Thyroid gland (tissue), 4 donors: ENCODE measurements around the gene ZYX. TPM values are rescaled to one million over a fixed set of nuclear protein-coding genes. Genes with fewer than 3 reads are reported as not detected.
"Not testable (repeated sequence)": the region's sequence is repeated elsewhere in the genome, so short reads cannot be mapped to it uniquely, and the experiment has no call there.

Experiments used
- DNase-seq, 2 donors: peaks; one replicate each; pipeline ENCODE4 v3.0.0-alpha.2; 2019
- H3K27ac ChIP-seq, 3 donors: fragments of 200-600 bp; sonication (generic); 1 replicate in 2 of 3; 2 replicates in 1 of 3; pipeline ENCODE4 v1.5.1; 2016 to 2019; ENCODE audit warnings: mild to moderate bottlenecking in 1 of 3, moderate library complexity in 1 of 3
- H3K27me3 ChIP-seq: fragments of 200-600 bp; sonication (generic); one replicate; pipeline ENCODE4 v1.5.1; 2019
- H3K36me3 ChIP-seq, 2 donors: fragments of 200-600 bp; sonication (generic); one replicate each; pipeline ENCODE4 v1.5.1; 2016 to 2019
- H3K4me1 ChIP-seq, 2 donors: fragments of 200-600 bp; sonication (generic); one replicate each; pipeline ENCODE4 v1.5.1; 2017 to 2019
- H3K4me3 ChIP-seq, 3 donors: fragments of 200-600 bp; sonication (generic); replicated peaks in 1 of 3; 1 replicate in 2 of 3; 2 replicates in 1 of 3; pipeline ENCODE4 v1.5.1; 2016; ENCODE audit warnings: mild to moderate bottlenecking in 1 of 3
- H3K9me3 ChIP-seq: fragments of 200-600 bp; sonication (generic); one replicate; pipeline ENCODE4 v1.5.1; 2017
- POLR2A ChIP-seq, 2 donors: fragments of 450-650 bp; IDR thresholded peaks; one replicate each; pipeline ENCODE4 v1.6.1; 2017; ENCODE audit warnings: antibody characterized with exemption in 2 of 2, mild to moderate bottlenecking in 2 of 2, moderate library complexity in 1 of 2
- WGBS, 2 donors: methylation state at CpG; one replicate each; pipeline ENCODE4 v1.1.5; 2017; 5-methylcytosine and 5-hydroxymethylcytosine counted together
- intact Hi-C: fragments of 100-400 bp; cut with DNase I; formaldehyde crosslinking; loops from one replicate; pipeline ENCODE4 v1.15.1; 2023
- total RNA-seq, 4 donors: library from RNA; depleted of rRNA; stranded (reverse); fragments of >200 nt; gene quantifications; one replicate each; pipeline ENCODE4 v1.2.3, GENCODE V29; 2016
- TF ChIP-seq, protein P1 (sequence below), 6 experiments: fragments of 200-600 bp in 3 of 6; fragments of 450-650 bp in 3 of 6; sonication (generic) in 3 of 6; IDR thresholded peaks; one replicate each; pipeline ENCODE4 v1.5.1; 2016 to 2019; ENCODE audit warnings: antibody characterized with exemption in 6 of 6, mild to moderate bottlenecking in 2 of 6, inconsistent platforms in 1 of 6, moderate library complexity in 1 of 6

Gene ZYX
- total RNA-seq, 4 donors from 2014 or later: 24.6 to 55.4 (median 31.3) TPM

- DNase-seq: peak; percentile 73 to 81
- Histone ChIP-seq H3K36me3 (no peaks in the 10 kb centered on the region), H3K27me3 (no peaks in the 10 kb centered on the region), H3K4me3 (no peak overlapping the region), H3K4me1 (no peaks in the 10 kb centered on the region), H3K9me3 (no peaks in the 10 kb centered on the region), H3K27ac (no peak overlapping the region)
- intact Hi-C loops: loop anchor here (5.0 to 10.0 kb wide), 3 partner anchors 38 to 178 kb away; partner anchors contain the start of genes CASP2, TMEM139 and ZYX
- 17 to 22% methylated on average over 4 of the region's 4 CpGs for WGBS, 2 donors
- TF ChIP-seq, protein P1, sequence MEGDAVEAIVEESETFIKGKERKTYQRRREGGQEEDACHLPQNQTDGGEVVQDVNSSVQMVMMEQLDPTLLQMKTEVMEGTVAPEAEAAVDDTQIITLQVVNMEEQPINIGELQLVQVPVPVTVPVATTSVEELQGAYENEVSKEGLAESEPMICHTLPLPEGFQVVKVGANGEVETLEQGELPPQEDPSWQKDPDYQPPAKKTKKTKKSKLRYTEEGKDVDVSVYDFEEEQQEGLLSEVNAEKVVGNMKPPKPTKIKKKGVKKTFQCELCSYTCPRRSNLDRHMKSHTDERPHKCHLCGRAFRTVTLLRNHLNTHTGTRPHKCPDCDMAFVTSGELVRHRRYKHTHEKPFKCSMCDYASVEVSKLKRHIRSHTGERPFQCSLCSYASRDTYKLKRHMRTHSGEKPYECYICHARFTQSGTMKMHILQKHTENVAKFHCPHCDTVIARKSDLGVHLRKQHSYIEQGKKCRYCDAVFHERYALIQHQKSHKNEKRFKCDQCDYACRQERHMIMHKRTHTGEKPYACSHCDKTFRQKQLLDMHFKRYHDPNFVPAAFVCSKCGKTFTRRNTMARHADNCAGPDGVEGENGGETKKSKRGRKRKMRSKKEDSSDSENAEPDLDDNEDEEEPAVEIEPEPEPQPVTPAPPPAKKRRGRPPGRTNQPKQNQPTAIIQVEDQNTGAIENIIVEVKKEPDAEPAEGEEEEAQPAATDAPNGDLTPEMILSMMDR (IDR thresholded peaks at IDR 0.05): no peak
- no peak for TF ChIP-seq POLR2A (IDR thresholded peaks at IDR 0.05)
Measured at GRCh38 chr7:143419880-143420279, 38.7 kb downstream of the ZYX start.

- H3K27ac ChIP-seq, H3K27me3 ChIP-seq, intact Hi-C loops, H3K4me3 ChIP-seq, H3K4me1 ChIP-seq, H3K9me3 ChIP-seq, DNase-seq, H3K36me3 ChIP-seq: not testable (repeated sequence)
- 19 to 25% methylated on average over 3 of the region's 3 CpGs for WGBS, 2 donors
Measured at GRCh38 chr7:143420624-143421023, 39.5 kb downstream of the ZYX start.

DNA sequence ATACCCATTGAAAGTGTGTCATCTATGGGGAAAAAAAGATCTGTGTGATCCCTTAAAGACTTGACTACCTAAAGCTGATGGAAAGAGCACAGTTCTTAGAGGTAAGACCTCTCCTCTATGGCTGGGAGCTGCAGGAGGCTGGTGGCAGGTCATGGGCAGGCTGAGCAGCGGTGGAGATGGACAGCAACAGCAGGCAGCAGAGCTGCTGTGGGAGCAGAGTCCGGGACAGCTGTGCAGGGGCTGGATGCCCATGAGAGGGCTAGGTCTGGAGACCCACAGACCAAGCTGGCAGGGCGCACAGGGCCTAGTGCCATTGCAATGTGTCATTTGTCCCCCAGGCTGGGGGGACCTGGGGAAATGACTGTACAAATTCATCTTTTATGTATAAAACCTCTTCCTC lies 40.9 kb downstream of the ZYX start:
- Histone ChIP-seq H3K27me3 (no peaks in the 10 kb centered on the region), H3K27ac (no peak overlapping the region), H3K4me1 (no peaks in the 10 kb centered on the region), H3K9me3 (no peaks in the 10 kb centered on the region), H3K4me3 (no peak overlapping the region), H3K36me3 (no peaks in the 10 kb centered on the region)
- no peak for TF ChIP-seq POLR2A (IDR thresholded peaks at IDR 0.05)
- TF ChIP-seq, protein P1 (IDR thresholded peaks at IDR 0.05): no peak
- intact Hi-C loops: no loop called here
- WGBS, 2 donors: 89 to 90% methylated on average over 3 of the region's 3 CpGs
- DNase-seq: no peak

GRCh38 chr7:143424476-143424875 lies 43.3 kb downstream of the ZYX start:
- H3K27me3 ChIP-seq, H3K4me3 ChIP-seq, DNase-seq, H3K4me1 ChIP-seq, H3K27ac ChIP-seq, intact Hi-C loops, H3K36me3 ChIP-seq, H3K9me3 ChIP-seq: not testable (repeated sequence)
- WGBS, 2 donors: 97 to 100% methylated on average over 19 of the region's 34 CpGs

- H3K27me3 ChIP-seq: no peaks in the 10 kb centered on the region
- H3K27ac ChIP-seq: no peak overlapping the region
- H3K4me1 ChIP-seq: no peaks in the 10 kb centered on the region
- DNase-seq: no peak
- no peak for TF ChIP-seq POLR2A (IDR thresholded peaks at IDR 0.05)
- TF ChIP-seq, protein P1 (IDR thresholded peaks at IDR 0.05): no peak
- H3K9me3 ChIP-seq: no peaks in the 10 kb centered on the region
- no peaks in the 10 kb centered on the region for H3K36me3 ChIP-seq
- WGBS, 2 donors: 90 to 92% methylated on average over 2 of the region's 2 CpGs
- no peak overlapping the region for H3K4me3 ChIP-seq
- intact Hi-C loops: no loop called here
Measured at GRCh38 chr7:143426479-143427142, 45.5 kb downstream of the ZYX start.

GRCh38 chr7:143429770-143430698 lies 48.9 kb downstream of the ZYX start:
- Histone ChIP-seq H3K9me3 (no peaks in the 10 kb centered on the region), H3K36me3 (no peaks in the 10 kb centered on the region), H3K4me3 (no peak overlapping the region), H3K27me3 (no peaks in the 10 kb centered on the region), H3K4me1 (peaks cover 0 to 8% of the 10 kb centered on the region in 2 donors), H3K27ac (no peak overlapping the region)
- TF ChIP-seq, protein P1 (IDR thresholded peaks at IDR 0.05): no peak
- TF ChIP-seq POLR2A (IDR thresholded peaks at IDR 0.05): no peak
- intact Hi-C loops: no loop called here
- 84 to 90% methylated on average over 10 of the region's 10 CpGs for WGBS, 2 donors
- DNase-seq: no peak
